Esophagus squamous epithelium (tissue), 5 donors: Measurements from ENCODE around the gene BORA. TPM values are rescaled to one million over a fixed set of nuclear protein-coding genes. Genes with fewer than 3 reads are reported as not detected.
"Not testable (repeated sequence)": the region's sequence is repeated elsewhere in the genome, so short reads cannot be mapped to it uniquely, and the experiment has no call there.

Experiments used
- DNase-seq: peaks from one replicate; lab custom pipeline; 2025; lab: John Stamatoyannopoulos, UW
- H3K27ac ChIP-seq, 4 donors: fragments of 200-600 bp; sonication (generic); one replicate each; pipeline ENCODE4 v1.5.1; 2016 to 2019; ENCODE audit warnings: mild to moderate bottlenecking in 1 of 4
- H3K27me3 ChIP-seq, 4 donors: fragments of 200-600 bp; sonication (generic); 1 replicate in 3 of 4; 2 replicates in 1 of 4; pipeline versions ENCODE4 v1.5.1 to v1.6.0; 2017 to 2021; ENCODE audit warnings: antibody characterized with exemption in 1 of 4
- H3K36me3 ChIP-seq, 3 donors: fragments of 200-600 bp; sonication (generic); one replicate each; pipeline ENCODE4 v1.5.1; 2016 to 2019
- H3K4me1 ChIP-seq, 3 donors: fragments of 200-600 bp; sonication (generic); one replicate each; pipeline ENCODE4 v1.5.1; 2017 to 2019
- H3K4me3 ChIP-seq, 4 donors: fragments of 200-600 bp; sonication (generic); 1 replicate in 3 of 4; 2 replicates in 1 of 4; pipeline ENCODE4 v1.5.1; 2016 to 2019; ENCODE audit warnings: mild to moderate bottlenecking in 2 of 4, moderate library complexity in 1 of 4
- H3K9me3 ChIP-seq, 3 donors: fragments of 200-600 bp; sonication (generic); one replicate each; pipeline ENCODE4 v1.5.1; 2016 to 2019
- CTCF ChIP-seq, 6 experiments: fragments of 450-650 bp in 4 of 6; fragments of 200-600 bp in 2 of 6; sonication (generic) in 2 of 6; IDR thresholded peaks; one replicate each; pipeline ENCODE4 v1.5.1; 2016 to 2019; ENCODE audit warnings: antibody characterized with exemption in 6 of 6, mild to moderate bottlenecking in 4 of 6, moderate library complexity in 4 of 6
- POLR2A ChIP-seq, 4 donors: fragments of 450-650 bp; IDR thresholded peaks; one replicate each; pipeline ENCODE4 v1.6.1; 2017; ENCODE audit warnings: antibody characterized with exemption in 4 of 4, mild to moderate bottlenecking in 4 of 4, moderate library complexity in 3 of 4
- WGBS, 2 donors: methylation state at CpG; one replicate each; pipeline ENCODE4 v1.1.5; 2018; 5-methylcytosine and 5-hydroxymethylcytosine counted together
- intact Hi-C: fragments of 100-400 bp; cut with DNase I; formaldehyde crosslinking; loops from one replicate; pipeline ENCODE4 v1.15.0; 2022
- total RNA-seq, 4 donors: library from RNA; depleted of rRNA; stranded (reverse); fragments of >200 nt; gene quantifications; one replicate each; pipeline ENCODE4 v1.1.0, GENCODE V29; 2016
- donor health status: DM: yes; HTN: yes; CAD: no.

Gene BORA
- total RNA-seq, 4 donors from 2014 or later: 5.2 to 8.7 (median 6.2) TPM

- intact Hi-C loops: no loop called here
- Histone ChIP-seq H3K36me3 (peaks cover 0 to 38% (median 4%) of the 10 kb centered on the region in 3 donors), H3K27me3 (no peaks in the 10 kb centered on the region), H3K9me3 (no peaks in the 10 kb centered on the region), H3K4me3 (peak within 1 kb of the TSS; percentile 84 to 95 (median 88)), H3K4me1 (peaks cover 9 to 68% (median 24%) of the 10 kb centered on the region in 3 donors), H3K27ac (peak within 1 kb of the TSS; percentile 89 to 94 (median 92))
- DNase-seq: peak; percentile 83
- WGBS, 2 donors: 0 to 1% methylated on average over 28 to 34 of the region's 81 CpGs
- TF ChIP-seq CTCF (IDR thresholded peaks at IDR 0.05) (peak in 3 of 6 experiments; percentile 1 to 24 (median 11)), POLR2A (IDR thresholded peaks at IDR 0.05) (peak in 3 of 4 donors; percentile 71 to 83 (median 81))
Measured at GRCh38 chr13:72781451-72782439, 54.0 kb downstream of the BORA start, which contains the start of the genes DIS3 and PIBF1. Gene DIS3 (minus strand): TSS chr13:72781900. CDS start chr13:72781832, 68 bp downstream. Gene PIBF1 (plus strand): TSS chr13:72782133. CDS start chr13:72783470, 1,337 bp downstream.

- peak overlapping the region in 3 of 4 donors; percentile 90 to 94 (median 93) for H3K27ac ChIP-seq
- intact Hi-C loops: no loop called here
- H3K4me1 ChIP-seq: peaks cover 9 to 68% (median 24%) of the 10 kb centered on the region in 3 donors
- TF ChIP-seq POLR2A (IDR thresholded peaks at IDR 0.05) (no peak), CTCF (IDR thresholded peaks at IDR 0.05) (no peak)
- H3K4me3 ChIP-seq: peak overlapping the region; percentile 84 to 95 (median 88)
- no peaks in the 10 kb centered on the region for H3K9me3 ChIP-seq
- no peak for DNase-seq
- H3K36me3 ChIP-seq: peaks cover 0 to 34% (median 0%) of the 10 kb centered on the region in 3 donors
- no peaks in the 10 kb centered on the region for H3K27me3 ChIP-seq
- 1 to 2% methylated on average over 7 of the region's 7 CpGs for whole genome bisulfite sequencing, 2 donors
Measured at GRCh38 chr13:72782717-72783116, 55.0 kb downstream of the BORA start.

DNA sequence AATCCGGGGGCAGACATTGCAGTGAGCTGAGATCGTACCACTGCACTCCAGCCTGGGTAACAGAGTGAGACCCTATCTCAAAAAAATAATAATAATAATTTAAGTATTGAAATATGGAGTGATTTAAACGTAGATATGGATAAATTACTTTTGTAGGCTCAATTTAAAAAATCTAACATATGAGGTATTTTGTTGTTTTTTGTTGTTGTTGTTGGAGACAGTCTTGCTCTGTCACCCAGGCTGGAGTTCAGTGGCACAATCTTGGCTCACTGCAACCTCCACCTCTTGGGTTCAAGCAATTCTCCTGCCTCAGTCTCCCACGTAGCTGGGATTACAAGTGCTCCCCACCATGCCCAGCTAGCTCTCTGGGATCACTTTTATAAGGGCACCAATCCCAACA, 57.0 kb downstream of the BORA start:
- DNase-seq, H3K9me3 ChIP-seq, H3K27ac ChIP-seq, H3K27me3 ChIP-seq, H3K4me3 ChIP-seq, intact Hi-C loops: not testable (repeated sequence)
- WGBS, 2 donors: 92 to 95% methylated on average over 4 of the region's 4 CpGs
- Histone ChIP-seq H3K36me3 (peaks cover 0 to 30% (median 0%) of the 10 kb centered on the region in 3 donors), H3K4me1 (peaks cover 4 to 50% (median 17%) of the 10 kb centered on the region in 3 donors)

GRCh38 chr13:72788831-72789230, 61.1 kb downstream of the BORA start:
- H3K27me3 ChIP-seq: no peaks in the 10 kb centered on the region
- 71 to 85% methylated on average over 1 of the region's 1 CpG for WGBS, 2 donors
- H3K27ac ChIP-seq: no peak overlapping the region
- TF ChIP-seq POLR2A (IDR thresholded peaks at IDR 0.05) (no peak), CTCF (IDR thresholded peaks at IDR 0.05) (no peak)
- peaks cover 0 to 63% (median 9%) of the 10 kb centered on the region in 3 donors for H3K36me3 ChIP-seq
- peaks cover 0 to 21% (median 0%) of the 10 kb centered on the region in 3 donors for H3K4me1 ChIP-seq
- DNase-seq: no peak
- H3K4me3 ChIP-seq: no peak overlapping the region
- intact Hi-C loops: no loop called here
- no peaks in the 10 kb centered on the region for H3K9me3 ChIP-seq

GRCh38 chr13:72792640-72793039, 64.9 kb downstream of the BORA start:
- TF ChIP-seq CTCF (IDR thresholded peaks at IDR 0.05) (no peak), POLR2A (IDR thresholded peaks at IDR 0.05) (no peak)
- no peak for DNase-seq
- Histone ChIP-seq H3K4me1 (no peaks in the 10 kb centered on the region), H3K27ac (no peak overlapping the region), H3K9me3 (no peaks in the 10 kb centered on the region), H3K4me3 (no peak overlapping the region), H3K36me3 (peaks cover 4 to 73% (median 14%) of the 10 kb centered on the region in 3 donors), H3K27me3 (no peaks in the 10 kb centered on the region)
- intact Hi-C loops: no loop called here
- WGBS, 2 donors: 83 to 87% methylated on average over 2 of the region's 2 CpGs
